Testis (tissue), 3 donors: ENCODE results near the gene CDK4. TPM values are rescaled to one million over a fixed set of nuclear protein-coding genes. Genes with fewer than 3 reads are reported as not detected.

ENCODE experiments used
- DNase-seq: peaks from one replicate; pipeline ENCODE4 v3.0.0-alpha.2; 2019
- H3K27ac ChIP-seq, 2 donors: fragments of 200-600 bp; sonication (generic); one replicate each; pipeline ENCODE4 v1.5.1; 2019
- H3K27me3 ChIP-seq: fragments of 200-600 bp; sonication (generic); one replicate; pipeline ENCODE4 v1.5.1; 2019
- H3K36me3 ChIP-seq: fragments of 200-600 bp; sonication (generic); one replicate; pipeline ENCODE4 v1.5.1; 2017; ENCODE audit warnings: low read depth; ENCODE audit errors: missing control alignments
- H3K4me1 ChIP-seq: fragments of 200-600 bp; sonication (generic); one replicate; pipeline ENCODE4 v1.5.1; 2019
- H3K4me3 ChIP-seq, 2 donors: fragments of 200-600 bp; sonication (generic); one replicate each; pipeline ENCODE4 v1.5.1; 2017 to 2019
- H3K9me3 ChIP-seq: fragments of 200-600 bp; sonication (generic); one replicate; pipeline ENCODE4 v1.5.1; 2017
- CTCF ChIP-seq, 3 experiments: fragments of 450-650 bp in 2 of 3; fragments of 200-600 bp in 1 of 3; sonication (generic) in 1 of 3; IDR thresholded peaks; one replicate each; pipeline ENCODE4 v1.5.1; 2016 to 2019; ENCODE audit warnings: antibody characterized with exemption in 3 of 3, mild to moderate bottlenecking in 2 of 3, moderate library complexity in 1 of 3
- POLR2A ChIP-seq: fragments of 450-650 bp; IDR thresholded peaks from one replicate; pipeline ENCODE4 v1.6.1; 2017; ENCODE audit warnings: antibody characterized with exemption, mild to moderate bottlenecking, moderate library complexity
- WGBS, 2 donors: methylation state at CpG; one replicate each; pipeline ENCODE4 v1.1.5; 2018; 5-methylcytosine and 5-hydroxymethylcytosine counted together
- intact Hi-C: fragments of 100-400 bp; cut with DNase I; formaldehyde crosslinking; loops from one replicate; pipeline ENCODE4 v1.15.1; 2023; ENCODE audit warnings: low total_unique reads
- polyA plus RNA-seq: library from polyadenylated mRNA; stranded (reverse); fragments of 350-450 nt; fragmentation: Illumina TruSeq; extraction: RNeasy Lipid Tissue Mini Kit (QIAGEN cat#74804); gene quantifications from one replicate; pipeline ENCODE4 v1.2.3, GENCODE V29; 2014; ENCODE audit warnings: low read depth, low replicate concordance; ENCODE audit not compliant: insufficient read depth
- total RNA-seq, 2 donors: library from RNA; depleted of rRNA; stranded (reverse); fragments of >200 nt; gene quantifications; one replicate each; pipeline ENCODE4 v1.2.3, GENCODE V29; 2016

The CDK4 gene
- total and polyA plus RNA-seq, 3 donors from 2014 or later = 47.0 to 73.5 (median 64.4) TPM

- intact Hi-C loops = no loop called here
- Histone ChIP-seq H3K27ac (no peak overlapping the region), H3K36me3 (no peaks in the 10 kb centered on the region), H3K4me3 (peak overlapping the region; percentile 87 to 97), H3K27me3 (no peaks in the 10 kb centered on the region), H3K9me3 (no peaks in the 10 kb centered on the region), H3K4me1 (peaks cover 10% of the 10 kb centered on the region)
- DNase-seq = no peak
- 15 to 16% methylated on average over 4 of the region's 4 CpGs for WGBS, 2 donors
- TF ChIP-seq CTCF (IDR thresholded peaks at IDR 0.05) = no peak
- no peak for TF ChIP-seq POLR2A
Observed at GRCh38 chr12:57782243-57782607, 30.1 kb upstream of the CDK4 start.

- H3K9me3 ChIP-seq = no peaks in the 10 kb centered on the region
- WGBS, 2 donors = 57 to 66% methylated on average over 2 of the region's 2 CpGs
- no peak overlapping the region for H3K27ac ChIP-seq
- no peak overlapping the region for H3K4me3 ChIP-seq
- DNase-seq = no peak
- no peaks in the 10 kb centered on the region for H3K36me3 ChIP-seq
- intact Hi-C loops = no loop called here
- H3K4me1 ChIP-seq = peaks cover 10% of the 10 kb centered on the region
- no peaks in the 10 kb centered on the region for H3K27me3 ChIP-seq
- TF ChIP-seq CTCF (IDR thresholded peaks at IDR 0.05) = no peak
- no peak for TF ChIP-seq POLR2A
Observed at GRCh38 chr12:57781801-57782200, 29.7 kb upstream of the CDK4 start.

GRCh38 chr12:57781244-57781643 is 29.1 kb upstream of the CDK4 start:
- Histone ChIP-seq H3K27ac (no peak overlapping the region), H3K4me3 (no peak overlapping the region), H3K27me3 (no peaks in the 10 kb centered on the region), H3K4me1 (peaks cover 10% of the 10 kb centered on the region), H3K36me3 (no peaks in the 10 kb centered on the region), H3K9me3 (no peaks in the 10 kb centered on the region)
- no peak for TF ChIP-seq POLR2A
- TF ChIP-seq CTCF (IDR thresholded peaks at IDR 0.05) = no peak
- DNase-seq = no peak
- intact Hi-C loops = no loop called here
- 92 to 97% methylated on average over 3 of the region's 3 CpGs for WGBS, 2 donors

- no peak for DNase-seq
Observed at GRCh38 chr12:57780284-57780897, 28.3 kb upstream of the CDK4 start.

More at GRCh38 chr12:57780284-57780897, 28.3 kb upstream of the CDK4 start:
- Histone ChIP-seq H3K27ac (no peak overlapping the region), H3K36me3 (no peaks in the 10 kb centered on the region), H3K4me3 (no peak overlapping the region), H3K9me3 (no peaks in the 10 kb centered on the region), H3K4me1 (peaks cover 10% of the 10 kb centered on the region), H3K27me3 (no peaks in the 10 kb centered on the region)
- intact Hi-C loops = no loop called here
- TF ChIP-seq POLR2A = no peak
- no peak for TF ChIP-seq CTCF (IDR thresholded peaks at IDR 0.05)
- 60 to 85% methylated on average over 3 to 4 of the region's 4 CpGs for WGBS, 2 donors
